Testis (tissue), 3 donors: ENCODE results near the gene ZMIZ1. TPM values are rescaled to one million over a fixed set of nuclear protein-coding genes. Genes with fewer than 3 reads are reported as not detected.

ENCODE experiments used
- DNase-seq: peaks from one replicate; pipeline ENCODE4 v3.0.0-alpha.2; 2019
- H3K27ac ChIP-seq, 2 donors: fragments of 200-600 bp; sonication (generic); one replicate each; pipeline ENCODE4 v1.5.1; 2019
- H3K27me3 ChIP-seq: fragments of 200-600 bp; sonication (generic); one replicate; pipeline ENCODE4 v1.5.1; 2019
- H3K36me3 ChIP-seq: fragments of 200-600 bp; sonication (generic); one replicate; pipeline ENCODE4 v1.5.1; 2017; ENCODE audit warnings: low read depth; ENCODE audit errors: missing control alignments
- H3K4me1 ChIP-seq: fragments of 200-600 bp; sonication (generic); one replicate; pipeline ENCODE4 v1.5.1; 2019
- H3K4me3 ChIP-seq, 2 donors: fragments of 200-600 bp; sonication (generic); one replicate each; pipeline ENCODE4 v1.5.1; 2017 to 2019
- H3K9me3 ChIP-seq: fragments of 200-600 bp; sonication (generic); one replicate; pipeline ENCODE4 v1.5.1; 2017
- CTCF ChIP-seq, 3 experiments: fragments of 450-650 bp in 2 of 3; fragments of 200-600 bp in 1 of 3; sonication (generic) in 1 of 3; IDR thresholded peaks; one replicate each; pipeline ENCODE4 v1.5.1; 2016 to 2019; ENCODE audit warnings: antibody characterized with exemption in 3 of 3, mild to moderate bottlenecking in 2 of 3, moderate library complexity in 1 of 3
- POLR2A ChIP-seq: fragments of 450-650 bp; IDR thresholded peaks from one replicate; pipeline ENCODE4 v1.6.1; 2017; ENCODE audit warnings: antibody characterized with exemption, mild to moderate bottlenecking, moderate library complexity
- WGBS, 2 donors: methylation state at CpG; one replicate each; pipeline ENCODE4 v1.1.5; 2018; 5-methylcytosine and 5-hydroxymethylcytosine counted together
- intact Hi-C: fragments of 100-400 bp; cut with DNase I; formaldehyde crosslinking; loops from one replicate; pipeline ENCODE4 v1.15.1; 2023; ENCODE audit warnings: low total_unique reads
- polyA plus RNA-seq: library from polyadenylated mRNA; stranded (reverse); fragments of 350-450 nt; fragmentation: Illumina TruSeq; extraction: RNeasy Lipid Tissue Mini Kit (QIAGEN cat#74804); gene quantifications from one replicate; pipeline ENCODE4 v1.2.3, GENCODE V29; 2014; ENCODE audit warnings: low read depth, low replicate concordance; ENCODE audit not compliant: insufficient read depth
- total RNA-seq, 2 donors: library from RNA; depleted of rRNA; stranded (reverse); fragments of >200 nt; gene quantifications; one replicate each; pipeline ENCODE4 v1.2.3, GENCODE V29; 2016

The ZMIZ1 gene
- total and polyA plus RNA-seq, 3 donors from 2014 or later, result 15.2 to 22.0 (median 18.8) TPM

GRCh38 chr10:79095316-79095715 lies 26.6 kb downstream of the ZMIZ1 start:
- 78 to 91% methylated on average over 11 of the region's 11 CpGs for WGBS, 2 donors
- Histone ChIP-seq H3K4me3 (no peak overlapping the region), H3K9me3 (no peaks in the 10 kb centered on the region), H3K36me3 (no peaks in the 10 kb centered on the region), H3K27ac (no peak overlapping the region), H3K27me3 (no peaks in the 10 kb centered on the region), H3K4me1 (peaks cover 34% of the 10 kb centered on the region)
- DNase-seq, result no peak
- intact Hi-C loops, result no loop called here
- TF ChIP-seq CTCF (IDR thresholded peaks at IDR 0.05) (no peak), POLR2A (no peak)

GRCh38 chr10:79096514-79096913 lies 27.7 kb downstream of the ZMIZ1 start:
- intact Hi-C loops, result no loop called here
- TF ChIP-seq POLR2A (no peak), CTCF (IDR thresholded peaks at IDR 0.05) (no peak)
- peaks cover 32% of the 10 kb centered on the region for H3K4me1 ChIP-seq
- 79 to 87% methylated on average over 5 of the region's 5 CpGs for WGBS, 2 donors
- no peaks in the 10 kb centered on the region for H3K27me3 ChIP-seq
- H3K27ac ChIP-seq, result no peak overlapping the region
- no peak for DNase-seq
- H3K9me3 ChIP-seq, result no peaks in the 10 kb centered on the region
- H3K36me3 ChIP-seq, result no peaks in the 10 kb centered on the region
- no peak overlapping the region for H3K4me3 ChIP-seq

GRCh38 chr10:79097021-79097872 lies 28.5 kb downstream of the ZMIZ1 start:
- Histone ChIP-seq H3K4me3 (no peak overlapping the region), H3K4me1 (peaks cover 36% of the 10 kb centered on the region), H3K27me3 (no peaks in the 10 kb centered on the region), H3K27ac (no peak overlapping the region), H3K9me3 (no peaks in the 10 kb centered on the region), H3K36me3 (no peaks in the 10 kb centered on the region)
- 55 to 63% methylated on average over 10 to 11 of the region's 11 CpGs for WGBS, 2 donors
- TF ChIP-seq CTCF (IDR thresholded peaks at IDR 0.05) (no peak), POLR2A (no peak)
- DNase-seq, result no peak
- intact Hi-C loops, result no loop called here

GRCh38 chr10:79098061-79098460 lies 29.3 kb downstream of the ZMIZ1 start:
- DNase-seq, result no peak
- Histone ChIP-seq H3K36me3 (no peaks in the 10 kb centered on the region), H3K27ac (no peak overlapping the region), H3K27me3 (no peaks in the 10 kb centered on the region), H3K4me1 (peaks cover 41% of the 10 kb centered on the region), H3K4me3 (no peak overlapping the region), H3K9me3 (no peaks in the 10 kb centered on the region)
- intact Hi-C loops, result no loop called here
- WGBS, 2 donors, result 91 to 95% methylated on average over 5 of the region's 5 CpGs
- TF ChIP-seq POLR2A (no peak), CTCF (IDR thresholded peaks at IDR 0.05) (no peak)

GRCh38 chr10:79098596-79099015 lies 29.8 kb downstream of the ZMIZ1 start:
- DNase-seq, result no peak
- no peak overlapping the region for H3K4me3 ChIP-seq
- no peaks in the 10 kb centered on the region for H3K27me3 ChIP-seq
- H3K36me3 ChIP-seq, result no peaks in the 10 kb centered on the region
- intact Hi-C loops, result no loop called here
- H3K4me1 ChIP-seq, result peaks cover 40% of the 10 kb centered on the region
- no peak overlapping the region for H3K27ac ChIP-seq
- no peaks in the 10 kb centered on the region for H3K9me3 ChIP-seq
- WGBS, 2 donors, result 81 to 92% methylated on average over 10 of the region's 10 CpGs
- TF ChIP-seq CTCF (IDR thresholded peaks at IDR 0.05) (no peak), POLR2A (no peak)
